PFSK-1 (cell line): Measurements from ENCODE around the gene RBPMS2.

Experiments used
- FOXP2 ChIP-seq: optimal IDR thresholded peaks from 2 replicates; pipeline ENCODE3; 2011; ENCODE audit warnings: borderline replicate concordance, control low read depth, inconsistent platforms; ENCODE audit not compliant: insufficient read depth; ENCODE audit errors: extremely low read length, extremely low read depth
- POLR2AphosphoS5 ChIP-seq: IDR thresholded peaks from 2 replicates; pipeline ENCODE4 v1.6.1; 2012; ENCODE audit warnings: low read depth, mild to moderate bottlenecking, control low read depth, low read length, moderate library complexity
- REST ChIP-seq, 2 experiments: IDR thresholded peaks; 2 replicates each; pipeline versions ENCODE4 v1.6.1 to v1.8.0; 2011 to 2012; ENCODE audit warnings: low read depth in 2 of 2, low read length in 2 of 2, control low read depth in 1 of 2, inconsistent platforms in 1 of 2, mild to moderate bottlenecking in 1 of 2, moderate library complexity in 1 of 2; ENCODE audit not compliant: insufficient read depth in 1 of 2
- SIN3A ChIP-seq: IDR thresholded peaks from 2 replicates; pipeline ENCODE4 v1.6.1; 2012; ENCODE audit warnings: mild to moderate bottlenecking, low read length, moderate library complexity, borderline replicate concordance; ENCODE audit not compliant: insufficient read depth
- TAF1 ChIP-seq: IDR thresholded peaks from 2 replicates; pipeline ENCODE4 v1.6.1; 2012; ENCODE audit warnings: low read length, control low read depth, borderline replicate concordance; ENCODE audit not compliant: insufficient read depth

- TF ChIP-seq TAF1 = no peak
- no peak for TF ChIP-seq POLR2AphosphoS5
- TF ChIP-seq SIN3A = no peak
- no peak for TF ChIP-seq REST (IDR thresholded peaks at IDR 0.05; ENCODE audit: insufficient read depth in 1 of 2, low read depth in 2 of 2, low read length in 2 of 2)
- TF ChIP-seq FOXP2 = no peak
Observed at GRCh38 chr15:64761156-64761555, 14.2 kb downstream of the RBPMS2 start.
